ENCODE results near the gene CYP8B1.

The CYP8B1 gene

DNA sequence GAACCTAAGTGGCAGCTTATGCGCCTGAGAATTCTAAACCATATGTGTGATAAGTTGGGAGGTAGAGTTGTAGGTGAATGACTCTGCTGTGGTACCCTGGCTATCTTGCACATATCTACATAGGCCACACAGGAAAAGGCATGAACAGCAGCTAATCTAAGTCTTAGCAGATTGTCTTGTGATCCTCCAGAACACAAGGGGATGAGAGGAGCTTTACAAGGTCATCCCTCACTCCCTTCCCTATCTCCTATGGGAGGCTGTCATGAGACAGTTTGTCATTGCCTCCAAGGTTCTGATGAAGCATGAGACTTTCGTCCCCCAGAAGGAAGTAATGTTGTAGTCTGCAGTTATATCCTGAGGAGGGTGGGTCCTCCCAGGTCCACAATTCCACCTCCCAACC, 26.6 kb upstream of the CYP8B1 start:
- Histone ChIP-seq H3K4me1 (ENCODE audit: control insufficient read depth in 1 of 2, insufficient read depth in 2 of 2, low read length in 2 of 2) (peaks cover 9 to 18% of the 10 kb centered on the region in 2 donors), H3K9me3 (ENCODE audit: control insufficient read depth in 1 of 2, low read length in 2 of 2) (no peaks in the 10 kb centered on the region), H3K27ac (ENCODE audit: low read depth, low read length) (no peak overlapping the region), H3K9ac (ENCODE audit: low read depth in 1 of 2, low read length in 2 of 2) (no peak overlapping the region), H3K27me3 (ENCODE audit: control insufficient read depth in 1 of 2, insufficient read depth in 2 of 2, low read length in 2 of 2) (no peaks in the 10 kb centered on the region), H3K36me3 (ENCODE audit: control insufficient read depth in 1 of 2, insufficient read depth in 2 of 2, low read length in 2 of 2) (no peaks in the 10 kb centered on the region), H3K4me3 (ENCODE audit: low read depth in 1 of 2, low read length in 2 of 2) (no peak overlapping the region)

GRCh38 chr3:42901073-42901415, 25.4 kb upstream of the CYP8B1 start:
- H3K9me3 ChIP-seq (ENCODE audit: control insufficient read depth in 1 of 2, low read length in 2 of 2) = no peaks in the 10 kb centered on the region
- H3K9ac ChIP-seq (ENCODE audit: low read depth in 1 of 2, low read length in 2 of 2) = no peak overlapping the region
- no peaks in the 10 kb centered on the region for H3K36me3 ChIP-seq (ENCODE audit: control insufficient read depth in 1 of 2, insufficient read depth in 2 of 2, low read length in 2 of 2)
- no peak overlapping the region for H3K4me3 ChIP-seq (ENCODE audit: low read depth in 1 of 2, low read length in 2 of 2)
- no peak overlapping the region for H3K27ac ChIP-seq (ENCODE audit: low read depth, low read length)
- H3K27me3 ChIP-seq (ENCODE audit: control insufficient read depth in 1 of 2, insufficient read depth in 2 of 2, low read length in 2 of 2) = no peaks in the 10 kb centered on the region
- peaks cover 0 to 6% of the 10 kb centered on the region in 2 donors for H3K4me1 ChIP-seq (ENCODE audit: control insufficient read depth in 1 of 2, insufficient read depth in 2 of 2, low read length in 2 of 2)

DNA sequence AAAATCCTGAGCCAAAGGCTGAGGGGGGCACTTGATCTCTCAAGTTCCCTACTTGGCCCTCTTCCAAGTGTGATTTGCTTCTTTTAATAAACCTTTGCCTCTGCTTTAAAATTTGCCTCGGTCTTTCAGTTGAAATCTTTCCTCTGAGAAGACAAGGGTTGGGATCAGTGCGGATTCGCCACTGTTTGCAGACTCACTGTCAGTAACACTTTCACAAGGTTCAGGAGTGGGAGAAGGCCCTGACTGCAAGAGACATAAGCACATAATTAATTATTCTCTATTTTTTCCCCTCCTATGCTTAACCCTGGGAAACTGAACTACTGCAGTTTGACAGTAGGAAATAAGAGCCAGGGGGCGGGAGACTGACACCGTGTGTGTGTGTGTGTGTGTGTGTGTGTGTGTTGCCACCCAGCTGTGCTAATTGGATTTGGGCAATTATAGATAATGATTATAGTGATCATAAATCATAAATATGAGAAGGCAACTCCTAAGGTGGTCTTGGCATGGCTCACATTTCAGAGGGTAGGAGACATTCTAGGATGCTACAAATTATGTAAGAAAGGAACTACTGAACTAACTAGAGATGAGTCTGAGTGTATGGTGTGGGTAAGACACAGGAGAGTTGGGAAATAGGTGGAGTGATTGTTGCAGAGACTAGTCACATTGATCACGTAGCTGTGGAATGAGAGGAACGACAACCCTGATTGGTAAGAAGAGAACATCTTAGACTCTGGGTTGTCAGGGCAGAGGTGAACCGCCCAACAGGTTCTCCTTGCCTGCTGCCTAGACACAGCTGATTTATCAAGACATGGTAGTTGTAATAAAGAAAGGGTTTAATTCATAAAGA, 24.8 kb upstream of the CYP8B1 start:
- no peaks in the 10 kb centered on the region for H3K9me3 ChIP-seq (ENCODE audit: control insufficient read depth in 1 of 2, low read length in 2 of 2)
- peaks cover 0 to 1% of the 10 kb centered on the region in 2 donors for H3K4me1 ChIP-seq (ENCODE audit: control insufficient read depth in 1 of 2, insufficient read depth in 2 of 2, low read length in 2 of 2)
- H3K27me3 ChIP-seq (ENCODE audit: control insufficient read depth in 1 of 2, insufficient read depth in 2 of 2, low read length in 2 of 2) = no peaks in the 10 kb centered on the region
- no peaks in the 10 kb centered on the region for H3K36me3 ChIP-seq (ENCODE audit: control insufficient read depth in 1 of 2, insufficient read depth in 2 of 2, low read length in 2 of 2)
- no peak overlapping the region for H3K9ac ChIP-seq (ENCODE audit: low read depth in 1 of 2, low read length in 2 of 2)
- no peak overlapping the region for H3K27ac ChIP-seq (ENCODE audit: low read depth, low read length)
- H3K4me3 ChIP-seq (ENCODE audit: low read depth in 1 of 2, low read length in 2 of 2) = no peak overlapping the region

GRCh38 chr3:42898896-42899675, 23.4 kb upstream of the CYP8B1 start:
- no peak overlapping the region for H3K27ac ChIP-seq (ENCODE audit: low read depth, low read length)
- H3K9ac ChIP-seq (ENCODE audit: low read depth in 1 of 2, low read length in 2 of 2) = no peak overlapping the region
- H3K4me3 ChIP-seq (ENCODE audit: low read depth in 1 of 2, low read length in 2 of 2) = no peak overlapping the region
- peaks cover 3 to 4% of the 10 kb centered on the region in 2 donors for H3K4me1 ChIP-seq (ENCODE audit: control insufficient read depth in 1 of 2, insufficient read depth in 2 of 2, low read length in 2 of 2)
- H3K27me3 ChIP-seq (ENCODE audit: control insufficient read depth in 1 of 2, insufficient read depth in 2 of 2, low read length in 2 of 2) = no peaks in the 10 kb centered on the region
- no peaks in the 10 kb centered on the region for H3K9me3 ChIP-seq (ENCODE audit: control insufficient read depth in 1 of 2, low read length in 2 of 2)
- no peaks in the 10 kb centered on the region for H3K36me3 ChIP-seq (ENCODE audit: control insufficient read depth in 1 of 2, insufficient read depth in 2 of 2, low read length in 2 of 2)

GRCh38 chr3:42895580-42895868, 19.8 kb upstream of the CYP8B1 start:
- Histone ChIP-seq H3K27ac (ENCODE audit: low read depth, low read length) (no peak overlapping the region), H3K27me3 (ENCODE audit: control insufficient read depth in 1 of 2, insufficient read depth in 2 of 2, low read length in 2 of 2) (no peaks in the 10 kb centered on the region), H3K9me3 (ENCODE audit: control insufficient read depth in 1 of 2, low read length in 2 of 2) (no peaks in the 10 kb centered on the region), H3K9ac (ENCODE audit: low read depth in 1 of 2, low read length in 2 of 2) (no peak overlapping the region), H3K36me3 (ENCODE audit: control insufficient read depth in 1 of 2, insufficient read depth in 2 of 2, low read length in 2 of 2) (no peaks in the 10 kb centered on the region), H3K4me1 (ENCODE audit: control insufficient read depth in 1 of 2, insufficient read depth in 2 of 2, low read length in 2 of 2) (peaks cover 3 to 4% of the 10 kb centered on the region in 2 donors), H3K4me3 (ENCODE audit: low read depth in 1 of 2, low read length in 2 of 2) (no peak overlapping the region)

DNA sequence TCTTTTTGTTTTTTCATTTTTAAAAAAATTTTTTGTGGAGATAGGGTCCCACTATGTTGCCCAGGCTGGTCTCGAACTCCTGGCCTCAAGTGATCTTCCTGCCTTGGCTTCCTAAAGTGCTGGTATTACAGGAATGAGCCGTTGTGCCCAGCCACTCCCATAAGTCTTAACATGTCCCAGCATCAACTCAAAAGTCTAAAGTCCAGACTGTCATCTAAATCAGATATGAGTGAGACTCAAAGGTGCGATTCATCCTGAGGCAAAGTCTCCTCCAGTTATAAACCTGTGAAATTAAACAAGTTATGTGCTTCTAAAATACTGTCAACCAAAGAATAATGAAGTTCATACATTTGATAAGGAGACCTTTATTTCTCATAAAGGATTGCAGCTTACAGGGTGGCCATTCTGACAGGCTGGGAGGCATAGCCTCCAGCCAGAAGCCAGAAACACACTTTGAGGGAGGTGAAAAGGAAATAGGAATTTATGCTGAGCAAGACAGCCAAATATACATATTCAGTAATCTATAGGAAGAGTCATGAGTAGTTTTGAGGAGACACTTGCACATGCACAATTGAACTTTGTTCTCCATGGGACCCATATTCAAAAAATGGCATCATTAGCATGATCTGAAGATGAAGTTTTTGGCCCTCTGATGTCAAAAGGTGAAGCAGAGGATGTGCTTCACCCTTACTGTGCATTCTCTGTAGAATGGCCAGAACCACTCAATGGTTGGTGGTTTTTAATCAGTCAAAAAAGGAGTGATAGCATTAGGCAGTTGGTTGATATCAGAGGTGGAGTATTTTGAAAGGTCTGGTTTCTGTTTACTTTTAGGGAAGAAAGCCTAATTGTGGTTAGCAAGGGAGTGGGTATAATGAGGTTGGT, 19.3 kb upstream of the CYP8B1 start:
- Histone ChIP-seq H3K9ac (ENCODE audit: low read depth in 1 of 2, low read length in 2 of 2) (no peak overlapping the region), H3K4me1 (ENCODE audit: control insufficient read depth in 1 of 2, insufficient read depth in 2 of 2, low read length in 2 of 2) (peaks cover 3 to 4% of the 10 kb centered on the region in 2 donors), H3K4me3 (ENCODE audit: low read depth in 1 of 2, low read length in 2 of 2) (no peak overlapping the region), H3K36me3 (ENCODE audit: control insufficient read depth in 1 of 2, insufficient read depth in 2 of 2, low read length in 2 of 2) (no peaks in the 10 kb centered on the region), H3K9me3 (ENCODE audit: control insufficient read depth in 1 of 2, low read length in 2 of 2) (no peaks in the 10 kb centered on the region), H3K27me3 (ENCODE audit: control insufficient read depth in 1 of 2, insufficient read depth in 2 of 2, low read length in 2 of 2) (no peaks in the 10 kb centered on the region), H3K27ac (ENCODE audit: low read depth, low read length) (no peak overlapping the region)

DNA sequence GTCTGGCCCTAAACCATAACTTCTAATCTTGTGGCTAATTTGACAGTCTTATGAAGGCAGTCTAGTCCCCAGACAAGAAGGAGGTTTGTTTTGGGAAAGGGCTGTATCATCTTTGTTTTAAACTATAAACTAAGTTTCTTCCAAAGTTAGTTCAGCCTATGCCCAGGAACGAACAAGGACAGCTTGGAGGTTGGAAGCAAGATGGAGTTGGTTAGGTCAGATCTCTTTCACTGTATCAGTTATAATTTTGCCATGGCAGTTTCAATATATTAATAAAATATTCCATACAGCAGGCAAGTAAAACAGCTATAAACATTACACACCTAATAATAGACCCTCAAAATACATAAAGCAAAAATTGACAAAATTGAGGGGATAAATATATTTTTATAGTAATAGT, 17.1 kb upstream of the CYP8B1 start:
- Histone ChIP-seq H3K27ac (ENCODE audit: low read depth, low read length) (no peak overlapping the region), H3K9ac (ENCODE audit: low read depth in 1 of 2, low read length in 2 of 2) (no peak overlapping the region), H3K4me1 (ENCODE audit: control insufficient read depth in 1 of 2, insufficient read depth in 2 of 2, low read length in 2 of 2) (peaks cover 3 to 8% of the 10 kb centered on the region in 2 donors), H3K36me3 (ENCODE audit: control insufficient read depth in 1 of 2, insufficient read depth in 2 of 2, low read length in 2 of 2) (no peaks in the 10 kb centered on the region), H3K4me3 (ENCODE audit: low read depth in 1 of 2, low read length in 2 of 2) (no peak overlapping the region), H3K9me3 (ENCODE audit: control insufficient read depth in 1 of 2, low read length in 2 of 2) (no peaks in the 10 kb centered on the region), H3K27me3 (ENCODE audit: control insufficient read depth in 1 of 2, insufficient read depth in 2 of 2, low read length in 2 of 2) (no peaks in the 10 kb centered on the region)

- H3K4me3 ChIP-seq (ENCODE audit: low read depth in 1 of 2, low read length in 2 of 2) = no peak overlapping the region
- no peaks in the 10 kb centered on the region for H3K36me3 ChIP-seq (ENCODE audit: control insufficient read depth in 1 of 2, insufficient read depth in 2 of 2, low read length in 2 of 2)
- no peaks in the 10 kb centered on the region for H3K9me3 ChIP-seq (ENCODE audit: control insufficient read depth in 1 of 2, low read length in 2 of 2)
- no peak overlapping the region for H3K27ac ChIP-seq (ENCODE audit: low read depth, low read length)
- no peaks in the 10 kb centered on the region for H3K27me3 ChIP-seq (ENCODE audit: control insufficient read depth in 1 of 2, insufficient read depth in 2 of 2, low read length in 2 of 2)
- peaks cover 9 to 15% of the 10 kb centered on the region in 2 donors for H3K4me1 ChIP-seq (ENCODE audit: control insufficient read depth in 1 of 2, insufficient read depth in 2 of 2, low read length in 2 of 2)
- H3K9ac ChIP-seq (ENCODE audit: low read depth in 1 of 2, low read length in 2 of 2) = no peak overlapping the region
These were observed 16.5 kb upstream of the CYP8B1 start for GRCh38 chr3:42892169-42892568.

DNA sequence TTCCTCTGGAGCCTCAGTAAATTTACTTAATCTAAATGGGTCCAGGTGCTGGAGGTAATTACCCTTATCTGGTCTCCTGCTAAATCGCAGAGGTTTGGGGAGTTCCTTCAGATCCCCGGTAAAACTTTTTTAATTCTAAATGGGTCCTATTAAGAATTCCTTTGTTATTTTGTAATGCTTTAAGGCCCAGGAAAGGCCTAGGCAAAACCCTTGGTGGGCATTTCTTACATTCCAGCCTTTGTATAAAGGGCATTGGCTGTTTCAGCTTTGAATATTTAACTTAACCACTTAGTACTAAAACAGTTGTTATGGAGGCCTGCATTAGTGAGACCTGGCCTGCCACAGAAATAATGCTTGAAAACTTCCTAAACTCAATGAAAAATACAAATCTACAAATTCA, 15.4 kb upstream of the CYP8B1 start:
- H3K4me1 ChIP-seq (ENCODE audit: control insufficient read depth in 1 of 2, insufficient read depth in 2 of 2, low read length in 2 of 2) = peaks cover 16 to 22% of the 10 kb centered on the region in 2 donors
- H3K27me3 ChIP-seq (ENCODE audit: control insufficient read depth in 1 of 2, insufficient read depth in 2 of 2, low read length in 2 of 2) = no peaks in the 10 kb centered on the region
- no peaks in the 10 kb centered on the region for H3K9me3 ChIP-seq (ENCODE audit: control insufficient read depth in 1 of 2, low read length in 2 of 2)
- H3K36me3 ChIP-seq (ENCODE audit: control insufficient read depth in 1 of 2, insufficient read depth in 2 of 2, low read length in 2 of 2) = no peaks in the 10 kb centered on the region
- H3K27ac ChIP-seq (ENCODE audit: low read depth, low read length) = no peak overlapping the region
- no peak overlapping the region for H3K4me3 ChIP-seq (ENCODE audit: low read depth in 1 of 2, low read length in 2 of 2)
- H3K9ac ChIP-seq (ENCODE audit: low read depth in 1 of 2, low read length in 2 of 2) = no peak overlapping the region

DNA sequence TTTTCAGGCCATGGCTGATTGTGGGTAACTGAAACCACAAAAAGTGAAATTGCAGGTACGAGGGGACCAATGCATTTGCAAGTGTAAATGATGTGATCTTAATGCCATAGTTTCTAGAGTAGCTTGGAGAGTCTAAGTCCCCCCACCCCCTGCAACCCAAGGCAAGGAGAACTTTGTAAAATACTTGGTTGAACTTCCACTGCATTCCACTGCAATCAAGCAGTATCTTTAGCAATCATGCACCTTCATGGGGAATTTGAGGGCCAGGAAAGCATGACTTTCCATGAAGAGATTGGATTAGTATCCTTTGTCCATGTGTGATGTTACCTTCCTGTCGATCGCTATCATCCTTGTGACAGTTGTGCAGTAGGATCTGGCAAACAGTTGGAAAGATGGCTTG, 11.4 kb upstream of the CYP8B1 start:
- Histone ChIP-seq H3K36me3 (ENCODE audit: control insufficient read depth in 1 of 2, insufficient read depth in 2 of 2, low read length in 2 of 2) (no peaks in the 10 kb centered on the region), H3K4me3 (ENCODE audit: low read depth in 1 of 2, low read length in 2 of 2) (no peak overlapping the region), H3K27ac (ENCODE audit: low read depth, low read length) (no peak overlapping the region), H3K27me3 (ENCODE audit: control insufficient read depth in 1 of 2, insufficient read depth in 2 of 2, low read length in 2 of 2) (no peaks in the 10 kb centered on the region), H3K9me3 (ENCODE audit: control insufficient read depth in 1 of 2, low read length in 2 of 2) (no peaks in the 10 kb centered on the region), H3K9ac (ENCODE audit: low read depth in 1 of 2, low read length in 2 of 2) (no peak overlapping the region), H3K4me1 (ENCODE audit: control insufficient read depth in 1 of 2, insufficient read depth in 2 of 2, low read length in 2 of 2) (peaks cover 13 to 28% of the 10 kb centered on the region in 2 donors)

Data from duodenal mucosa (tissue), 2 donors.